Stimulated activated CD8-positive, alpha-beta memory T cell treated with anti-CD3 and anti-CD28 coated beads, Interleukin-2, amount 100 ng/mL, for 48 hours (primary cell): ENCODE results near the gene NPEPL1.
"Not testable (repeated sequence)": the region's sequence is repeated elsewhere in the genome, so short reads cannot be mapped to it uniquely, and the experiment has no call there.

Experiments used
- DNase-seq, 2 donors: peaks; one replicate each; pipeline ENCODE4 v3.0.0-alpha.2; 2020; ENCODE audit warnings: low read depth in 2 of 2

Gene NPEPL1

DNA sequence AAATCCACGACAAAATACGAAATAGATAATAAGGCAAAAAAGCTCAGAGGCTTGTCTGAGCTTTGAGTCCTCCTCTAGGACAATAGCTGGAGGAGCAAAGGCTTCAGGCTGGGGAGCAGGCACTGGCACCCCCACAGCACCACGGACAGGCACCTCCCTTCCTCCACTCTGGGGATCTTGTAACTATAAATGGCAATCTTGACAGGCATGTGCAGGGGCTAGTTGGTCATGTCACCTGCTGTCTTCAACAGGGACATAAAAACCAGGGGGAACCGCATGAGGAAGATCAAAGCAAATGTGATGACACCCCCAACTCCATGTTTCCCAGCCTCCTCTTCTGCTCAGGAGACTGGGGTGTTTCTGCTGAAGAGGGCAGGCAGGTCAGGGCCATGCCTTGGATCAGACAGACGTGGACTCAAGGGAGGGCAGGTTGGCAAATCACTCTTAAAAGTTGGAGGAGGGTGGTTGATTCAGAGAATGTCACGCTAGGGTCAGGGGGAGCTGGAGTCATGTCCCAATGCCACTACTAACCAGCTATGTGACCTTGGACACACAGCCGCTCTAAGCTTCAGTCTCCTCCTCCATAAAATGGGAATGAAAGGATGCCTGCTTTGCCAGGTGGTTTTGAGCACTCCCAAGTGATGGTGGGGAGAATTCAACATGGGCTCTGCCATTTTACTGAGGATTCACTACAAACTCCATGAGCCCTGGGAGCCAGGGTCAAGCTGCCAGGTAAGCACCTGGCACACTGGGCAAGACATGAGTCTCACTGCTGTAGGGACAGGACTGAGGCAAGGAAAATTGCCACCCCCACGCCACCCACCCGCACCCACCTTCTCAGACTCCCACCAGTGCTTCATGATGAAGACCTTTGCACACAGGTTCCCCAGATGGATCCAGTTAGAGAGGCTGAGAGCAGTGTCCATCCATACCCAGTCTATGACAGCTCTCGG lies 48.0 kb downstream of the NPEPL1 start:
- DNase-seq: no peak

DNA sequence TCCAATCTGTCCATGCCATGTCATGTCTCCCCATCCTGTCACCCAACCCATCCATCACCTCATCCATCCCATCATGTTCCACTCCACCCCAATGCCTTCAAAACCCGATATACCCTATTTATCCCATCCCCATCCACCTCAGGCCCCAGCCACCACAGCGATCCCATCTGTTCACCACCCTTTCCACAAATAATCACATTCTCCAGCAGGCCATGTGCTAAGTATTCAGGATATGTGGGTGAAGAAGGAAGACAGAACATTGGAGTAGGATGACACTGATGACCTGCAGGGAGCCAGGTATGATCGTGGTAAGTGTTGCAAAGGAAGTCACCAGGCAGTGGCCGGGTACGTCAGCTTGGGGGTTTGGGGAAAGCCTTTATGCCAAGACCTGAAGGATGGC lies 48.8 kb downstream of the NPEPL1 start:
- DNase-seq: no peak

DNA sequence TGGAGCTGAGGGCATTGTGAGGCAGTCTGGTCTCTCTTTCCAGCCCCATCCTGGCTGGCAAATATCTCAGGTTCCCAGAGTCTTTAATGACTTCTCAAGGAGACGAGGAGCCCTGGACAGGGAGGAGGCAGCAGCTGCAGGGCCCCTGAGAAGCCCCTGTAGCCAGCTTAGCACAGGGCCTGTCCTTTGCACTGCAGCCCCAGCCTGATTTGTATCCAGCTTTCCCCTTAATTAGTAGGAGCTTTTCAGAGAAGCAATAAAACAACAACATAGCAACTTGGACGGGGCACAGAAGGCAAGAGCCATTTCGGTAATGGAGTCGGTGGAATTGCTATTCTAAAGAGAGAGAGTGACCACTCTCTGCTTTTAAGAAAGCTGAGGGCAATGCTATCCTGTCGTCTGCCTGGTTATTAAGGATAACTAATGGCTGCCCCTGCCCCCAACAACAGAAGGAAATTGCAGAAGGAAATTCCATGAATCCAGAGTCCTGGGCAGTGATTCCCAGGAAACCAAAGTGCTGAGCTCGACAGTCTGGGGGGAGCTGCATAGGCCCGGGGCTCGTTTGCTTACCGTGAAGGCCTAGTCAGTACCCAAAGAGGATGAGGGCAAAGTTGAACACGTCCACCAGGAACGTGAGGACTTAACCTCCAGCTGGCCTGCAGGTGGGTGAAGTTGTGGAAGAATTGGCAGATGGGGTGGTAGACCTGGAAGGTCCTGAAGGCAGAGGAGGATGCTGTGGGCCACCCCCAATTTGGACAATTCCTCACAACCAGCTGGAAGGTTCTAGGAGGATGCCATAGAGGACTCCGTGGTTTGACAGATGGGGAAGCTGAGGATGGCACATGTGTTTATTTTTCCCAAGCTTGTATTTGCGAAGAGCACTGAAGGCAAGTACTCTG lies 50.3 kb downstream of the NPEPL1 start:
- no peak for DNase-seq

DNA sequence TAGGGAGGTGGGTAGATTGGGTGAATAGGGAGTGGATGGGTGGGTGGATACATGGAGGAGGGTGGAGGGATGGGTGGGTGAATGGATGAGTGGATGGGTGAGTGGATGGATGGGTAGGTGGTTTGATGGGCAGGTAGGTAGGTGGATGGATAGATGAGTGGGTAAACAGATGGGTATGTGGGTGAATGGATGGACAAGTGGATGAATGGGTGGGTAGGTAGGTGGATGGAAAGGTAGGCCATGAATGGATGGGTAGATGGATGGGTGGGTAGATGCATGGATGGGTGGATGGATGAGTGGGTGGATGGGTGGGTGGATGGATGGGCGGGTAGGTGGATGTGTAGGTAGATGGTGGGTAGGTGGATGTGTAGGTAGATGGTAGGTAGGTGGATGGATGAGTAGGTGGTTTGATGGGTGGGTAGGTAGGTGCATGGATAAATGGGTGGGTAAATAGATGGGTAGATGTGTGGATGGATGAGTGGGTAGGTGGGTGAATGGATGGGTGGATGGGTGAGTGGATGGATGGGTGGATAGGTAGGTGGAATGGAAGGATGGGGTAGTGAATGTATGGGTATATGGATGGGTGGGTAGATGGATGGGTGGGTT lies 51.4 kb downstream of the NPEPL1 start:
- no peak for DNase-seq

DNA sequence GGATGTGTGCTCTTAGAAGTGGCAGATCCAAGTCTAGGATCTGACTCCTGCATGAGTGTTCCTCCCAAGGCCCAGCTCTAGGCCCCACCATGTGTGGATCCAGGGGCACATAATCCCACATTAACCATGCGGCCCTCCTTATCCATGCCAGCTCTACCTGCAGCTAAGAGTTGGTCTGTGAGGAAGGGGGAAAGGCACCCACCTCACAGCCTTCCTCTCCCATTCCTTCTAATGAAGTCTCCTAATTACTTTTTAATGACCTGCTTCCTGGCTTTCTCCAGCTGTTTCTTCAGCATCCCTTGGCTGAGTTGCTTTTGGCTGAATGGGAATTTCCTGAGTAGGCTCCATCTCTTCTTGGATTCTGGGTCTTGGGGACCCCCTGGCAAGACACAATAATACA lies 52.2 kb downstream of the NPEPL1 start:
- DNase-seq: no peak

DNA sequence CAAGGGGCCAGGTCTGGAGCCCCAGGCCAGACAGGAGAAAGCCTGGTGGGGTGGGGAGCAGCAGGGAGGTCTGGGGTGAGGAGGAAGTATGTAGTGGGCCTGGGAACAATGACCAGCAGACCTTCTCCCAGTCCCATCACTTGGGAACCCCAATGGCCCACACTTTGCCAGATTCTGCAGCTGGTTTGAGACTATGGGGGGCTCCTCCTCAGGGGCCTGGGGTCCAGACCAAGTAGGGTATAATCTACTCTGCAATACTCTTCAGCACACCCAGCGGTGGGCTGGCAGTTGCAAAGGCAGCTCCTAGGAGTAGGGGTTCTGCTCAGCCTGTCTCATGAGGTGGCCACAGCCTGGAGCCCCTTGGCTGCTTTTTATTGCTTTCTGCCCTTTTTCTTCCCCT lies 52.8 kb downstream of the NPEPL1 start:
- DNase-seq: no peak

DNA sequence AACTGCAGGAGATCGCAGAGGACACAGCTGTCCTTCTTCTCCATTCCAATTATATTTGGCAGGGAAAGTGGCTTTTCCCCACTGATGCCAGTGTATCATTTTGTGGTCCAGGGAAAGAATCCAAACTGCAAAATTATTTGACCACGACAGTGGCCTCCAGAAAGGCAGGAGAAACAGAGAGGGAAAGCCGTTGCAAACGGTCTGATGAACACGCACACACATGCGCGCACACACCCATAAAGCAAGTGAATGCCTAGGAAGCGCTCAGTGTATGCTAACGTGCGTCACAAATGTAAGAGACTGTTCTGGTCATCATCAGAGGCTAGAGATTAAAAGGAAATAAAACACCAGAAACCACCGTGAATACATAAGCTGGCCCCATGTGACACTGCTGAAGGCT lies 54.0 kb downstream of the NPEPL1 start:
- no peak for DNase-seq

DNA sequence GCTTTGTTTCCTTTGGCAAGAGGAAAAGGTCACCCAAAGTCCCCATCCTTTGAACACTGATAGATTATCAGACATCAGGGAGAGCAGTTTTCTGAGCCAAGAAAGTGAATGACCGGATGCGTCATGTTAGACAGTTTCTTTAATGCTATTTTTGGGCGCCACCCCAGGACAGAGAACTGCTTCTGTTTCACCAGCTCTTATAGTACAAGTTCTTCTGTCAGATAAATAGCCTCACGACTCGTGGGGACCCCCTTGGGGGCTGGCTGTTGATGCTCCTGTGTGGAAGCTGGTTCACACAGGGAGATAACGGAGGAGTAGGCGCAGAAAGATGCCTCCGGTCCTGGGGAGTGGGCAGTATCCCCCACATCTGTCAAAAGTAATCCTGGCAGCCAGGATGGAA lies 54.6 kb downstream of the NPEPL1 start:
- no peak for DNase-seq

DNA sequence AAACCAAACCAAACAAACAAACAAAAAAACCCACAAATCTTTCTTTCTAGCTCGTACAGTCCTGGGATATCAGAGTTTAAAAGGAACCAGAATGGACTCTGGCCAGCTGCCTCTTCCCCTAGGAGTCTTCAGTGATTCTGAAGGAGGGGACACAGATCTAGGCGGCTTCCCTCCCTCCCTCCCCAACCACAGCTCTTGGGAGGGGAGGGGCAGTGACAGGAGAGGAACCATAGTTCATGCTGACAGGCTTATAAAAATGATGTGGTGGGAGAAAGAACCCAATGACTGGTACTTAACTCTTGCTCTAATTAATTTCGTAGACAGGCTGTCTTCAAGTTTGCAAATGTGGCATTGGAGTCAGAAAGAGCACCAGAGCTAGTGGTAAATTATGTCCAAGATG lies 56.0 kb downstream of the NPEPL1 start:
- DNase-seq: no peak

DNA sequence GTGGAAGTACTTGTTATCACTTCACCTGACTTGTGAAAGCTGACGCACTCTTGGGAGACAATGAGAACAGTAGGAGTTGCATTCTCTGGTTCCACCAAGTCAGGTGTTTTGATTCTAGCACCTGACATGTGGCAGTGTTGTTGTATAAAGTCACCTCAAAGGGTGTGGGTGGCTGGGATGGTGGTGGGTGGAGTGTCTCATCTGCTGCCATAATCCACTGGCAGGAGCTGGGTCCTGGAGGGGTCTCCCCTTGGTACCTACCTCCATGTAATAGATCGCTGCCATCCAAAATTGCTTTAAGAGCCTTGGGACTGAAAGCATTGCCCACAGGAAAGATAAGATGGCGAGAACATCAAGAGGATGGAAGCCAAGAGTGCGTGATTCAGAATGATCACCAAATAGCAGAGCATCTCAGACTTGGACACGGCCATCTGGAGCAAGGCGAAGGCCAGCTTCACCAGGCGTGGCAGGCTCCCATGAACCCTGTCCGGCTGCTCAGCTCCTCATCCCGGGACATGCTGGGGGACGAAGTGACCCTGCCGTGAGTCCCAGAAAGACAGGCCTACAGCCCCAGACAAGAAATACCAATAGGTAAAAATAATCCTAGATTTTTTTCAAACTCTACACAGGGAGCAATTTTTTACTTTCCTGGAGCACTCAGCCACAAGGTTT lies 56.6 kb downstream of the NPEPL1 start:
- no peak for DNase-seq

DNA sequence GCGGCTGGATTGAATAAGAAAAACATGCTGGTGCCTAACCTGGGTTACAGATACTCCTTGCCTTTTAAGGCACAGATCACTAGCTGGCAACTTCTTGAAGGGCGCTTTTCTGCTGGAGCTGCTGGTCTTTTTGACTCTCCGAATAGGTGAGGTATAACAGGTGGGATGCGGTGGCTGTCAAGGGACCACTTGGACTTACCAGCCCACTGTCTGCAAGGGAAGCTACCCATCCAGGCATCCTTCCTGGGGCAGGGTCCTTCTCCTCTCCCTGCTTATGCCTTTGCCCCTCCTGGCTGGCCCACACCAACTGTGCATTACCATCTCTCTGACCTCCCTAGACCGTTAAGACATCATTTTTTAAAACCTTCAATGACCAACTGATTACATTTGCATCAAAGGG lies 57.4 kb downstream of the NPEPL1 start:
- DNase-seq: no peak

DNA sequence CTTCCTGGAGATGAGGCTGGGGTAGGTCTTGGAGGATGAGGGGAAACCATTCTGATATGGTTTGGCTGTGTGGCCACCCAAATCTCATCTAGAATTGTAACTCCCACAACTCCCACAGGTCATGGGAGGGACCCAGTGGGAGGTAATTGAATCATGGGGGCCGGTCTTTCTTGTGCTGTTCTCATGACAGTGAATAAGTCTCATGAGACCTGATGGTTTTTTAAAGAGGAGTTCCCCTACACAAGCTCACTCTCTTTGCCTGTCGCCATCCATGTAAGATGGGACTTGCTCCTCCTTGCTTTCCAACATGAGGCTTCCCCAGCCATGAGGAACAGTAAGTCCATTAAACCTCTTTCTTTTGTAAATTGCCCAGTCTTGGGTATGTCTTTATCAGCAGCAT lies 58.1 kb downstream of the NPEPL1 start:
- DNase-seq: not testable (repeated sequence)

DNA sequence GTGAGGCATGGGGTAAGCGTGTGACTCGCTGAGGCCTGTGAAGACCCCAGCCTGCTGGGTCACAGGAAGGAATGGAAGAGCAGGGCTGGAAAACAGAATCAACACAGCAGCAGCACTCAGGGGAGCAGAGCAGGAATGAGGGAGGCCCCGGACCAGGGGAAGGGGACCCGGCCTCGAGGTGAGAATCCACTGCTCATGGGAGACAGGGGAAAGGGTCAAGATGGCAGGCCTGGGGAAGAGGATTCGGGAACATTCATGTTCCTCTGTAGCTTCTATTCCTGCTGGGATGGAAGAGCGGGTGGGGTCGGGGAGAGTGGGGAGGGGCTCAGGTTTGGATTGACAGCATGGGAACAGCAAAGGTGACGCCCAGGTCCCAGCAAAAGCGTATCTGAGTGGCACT lies 59.4 kb downstream of the NPEPL1 start:
- DNase-seq: no peak

DNA sequence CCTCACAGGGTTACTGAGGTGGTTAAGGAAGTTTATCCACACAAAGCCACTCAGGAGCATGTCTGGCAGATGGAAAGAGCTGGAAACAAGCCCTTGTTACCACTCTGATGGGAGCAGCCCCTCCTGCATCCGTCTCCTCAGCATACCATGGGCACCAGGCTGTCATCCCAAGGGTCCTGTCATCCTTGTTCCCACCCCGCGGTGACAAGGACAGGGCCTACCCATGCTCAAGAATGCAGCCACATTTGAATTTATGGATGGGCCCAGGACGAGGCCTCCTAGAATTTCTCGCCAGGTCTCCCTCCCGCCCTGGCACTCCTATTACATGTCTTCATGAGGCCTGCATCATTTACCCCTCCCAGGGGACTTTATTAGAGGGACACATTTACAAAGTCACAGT lies 60.0 kb downstream of the NPEPL1 start:
- DNase-seq: no peak

DNA sequence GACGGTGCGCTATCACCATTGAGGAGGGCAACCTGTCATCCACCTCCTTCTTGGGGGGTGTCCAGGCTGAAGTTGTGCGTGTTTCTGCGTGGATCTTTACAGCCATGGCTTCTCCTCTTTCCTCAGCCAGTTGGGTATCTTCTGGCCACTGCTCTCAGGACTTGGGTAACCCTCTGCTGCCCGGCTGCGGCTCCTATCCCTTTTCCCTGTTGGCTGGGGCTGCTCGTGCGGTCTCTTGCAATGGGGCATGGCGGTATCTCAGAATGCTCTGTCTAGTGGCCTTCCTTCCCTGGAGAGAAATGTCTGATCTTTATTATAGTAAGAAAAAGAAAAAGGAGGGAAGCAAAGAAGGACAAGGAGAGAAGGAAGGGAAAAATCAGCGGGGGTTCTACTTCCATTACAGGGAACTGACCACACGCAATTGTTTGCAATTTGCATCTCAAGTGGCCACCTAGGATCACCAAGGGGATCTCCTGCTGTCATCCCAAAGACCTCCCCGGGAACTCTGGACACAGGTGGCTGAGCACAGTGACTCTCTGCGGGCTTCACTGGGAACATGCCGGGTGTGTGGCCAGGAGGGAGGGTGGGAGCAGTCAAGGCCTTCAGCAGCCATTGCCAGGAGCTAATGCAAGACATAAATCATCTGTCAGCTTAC lies 60.8 kb downstream of the NPEPL1 start:
- DNase-seq: no peak

DNA sequence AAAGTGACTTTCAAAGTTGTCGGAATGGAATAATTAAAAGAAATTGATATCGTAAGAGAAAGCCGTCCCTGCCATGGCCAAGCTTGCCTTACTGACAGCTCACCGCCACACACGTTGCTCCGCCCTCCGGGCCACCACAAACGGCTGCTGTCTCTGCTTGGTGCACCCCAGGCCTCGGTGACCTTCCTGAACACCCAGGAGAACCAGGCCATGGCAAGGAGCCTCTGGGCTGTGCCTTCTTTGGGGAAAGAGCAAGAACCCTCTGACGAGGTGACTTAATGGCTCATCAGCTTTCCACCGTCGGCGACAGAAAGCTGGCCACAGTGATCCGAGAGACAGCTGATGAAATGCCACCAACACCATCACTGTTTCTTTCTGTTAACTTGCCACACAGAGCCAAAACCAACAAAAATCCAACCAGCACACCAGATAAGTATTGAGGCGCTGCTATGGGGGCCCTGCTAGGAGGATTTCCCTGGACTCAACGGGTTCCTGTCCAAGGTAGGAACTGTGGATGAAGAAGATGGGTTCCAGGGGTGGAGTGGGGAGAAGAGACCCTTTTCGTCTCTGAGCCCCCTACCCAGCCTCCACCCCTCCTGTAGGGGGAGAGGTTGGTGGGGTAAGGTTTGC lies 61.4 kb downstream of the NPEPL1 start:
- no peak for DNase-seq

DNA sequence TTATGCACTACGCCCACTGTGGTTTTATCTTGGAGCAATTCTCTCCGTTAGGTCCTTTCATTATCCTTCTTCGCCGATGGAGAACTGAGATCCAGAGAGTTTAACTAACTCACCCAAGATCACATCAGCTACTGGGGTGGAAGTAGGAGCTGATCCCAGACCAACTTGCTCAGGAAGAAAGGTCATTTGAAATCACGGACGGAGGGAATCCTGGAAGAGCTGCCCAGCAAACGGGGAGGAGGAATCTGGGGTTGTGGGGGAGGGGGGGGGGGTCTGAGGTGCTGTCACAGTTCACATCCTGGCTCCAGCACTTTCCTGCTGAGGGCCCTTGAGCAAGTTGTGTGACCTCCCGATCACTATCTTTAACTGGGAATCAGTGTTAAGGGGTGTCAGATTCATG lies 62.0 kb downstream of the NPEPL1 start:
- no peak for DNase-seq

DNA sequence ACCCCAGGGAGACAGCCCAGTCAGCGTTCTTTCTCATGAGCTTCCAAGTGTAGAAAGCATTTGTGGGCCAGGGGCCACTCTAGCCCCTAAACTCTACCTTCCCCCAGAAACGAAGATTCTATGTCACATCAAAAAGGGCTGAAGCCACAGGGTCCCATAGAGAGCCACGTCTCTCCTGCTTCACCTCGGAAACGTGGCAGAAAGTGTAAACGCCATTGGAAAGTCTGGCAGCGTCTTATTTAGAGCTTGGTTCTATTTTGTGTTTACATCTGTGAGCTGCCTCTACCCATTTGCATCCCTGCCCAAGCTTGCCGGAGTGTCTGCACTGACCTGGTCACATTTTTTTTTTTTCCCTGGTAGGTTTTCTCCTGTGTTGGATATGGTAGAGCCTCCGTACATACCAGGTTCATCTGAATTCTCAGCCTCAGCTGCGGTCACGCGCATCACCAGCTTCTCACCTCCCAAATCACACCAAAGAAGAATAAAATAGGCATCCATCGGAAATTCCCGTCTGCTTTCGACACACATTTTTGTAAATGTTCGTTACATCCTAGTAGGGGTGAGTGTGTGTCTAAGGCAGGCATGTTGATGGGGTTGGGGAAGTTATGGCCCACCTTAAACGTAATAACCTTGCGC lies 62.6 kb downstream of the NPEPL1 start:
- no peak for DNase-seq

DNA sequence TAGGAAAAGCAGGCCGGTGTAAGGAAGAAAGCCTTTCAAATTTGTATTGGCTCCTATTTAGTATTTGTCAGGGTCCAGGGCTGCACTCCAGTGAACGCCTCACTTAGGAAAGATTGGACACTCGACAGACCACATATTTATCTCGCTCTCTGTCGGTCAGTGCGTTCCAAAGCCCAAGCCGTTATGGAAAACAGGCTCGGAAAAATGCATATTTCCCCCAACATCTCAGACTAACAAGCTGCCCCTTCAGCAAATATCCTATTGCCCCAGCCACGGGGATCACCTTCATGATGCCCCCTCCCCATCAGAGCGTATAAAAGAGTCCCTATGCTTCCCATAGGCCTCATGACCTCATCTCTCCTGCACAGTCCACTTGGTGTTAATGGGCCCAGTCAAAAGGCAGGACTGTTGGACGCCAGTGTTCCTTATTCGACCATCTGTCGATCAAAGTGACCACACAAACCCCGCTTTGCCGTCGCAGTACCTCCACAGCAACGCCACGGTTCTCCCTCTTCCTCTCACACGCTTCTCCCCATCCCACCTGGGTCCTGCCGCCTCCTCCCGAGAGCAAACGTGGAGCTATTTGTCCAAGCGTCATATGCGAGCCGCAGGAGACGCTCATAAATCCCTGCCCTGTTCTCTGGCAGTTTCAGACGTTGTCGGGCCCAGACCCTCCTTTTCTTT lies 63.3 kb downstream of the NPEPL1 start:
- no peak for DNase-seq

DNA sequence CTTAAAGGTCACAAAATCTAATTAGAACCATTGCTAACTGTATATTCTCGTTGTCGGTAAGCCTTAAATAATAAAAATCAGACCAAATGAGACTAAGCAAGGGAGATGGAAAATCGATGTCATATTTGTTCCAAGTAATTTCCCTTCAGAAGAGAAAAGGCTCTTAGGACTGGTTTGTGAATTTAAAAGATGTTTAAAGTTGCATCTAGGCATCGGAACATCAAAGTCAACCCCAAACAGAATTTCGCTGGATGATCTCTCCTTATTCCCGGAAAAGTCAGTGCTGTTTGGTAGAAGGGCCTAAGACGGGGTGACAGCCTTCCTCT lies 63.8 kb downstream of the NPEPL1 start:
- DNase-seq: no peak
